DMS153 (cell line): Measurements from ENCODE around the gene FOXP1.

Experiments
- DNase-seq: peaks from one replicate; lab custom pipeline; 2025; lab: John Stamatoyannopoulos, UW

Gene FOXP1

GRCh38 chr3:70973558-70973957, 610.0 kb downstream of the FOXP1 start:
- DNase-seq = no peak

DNA sequence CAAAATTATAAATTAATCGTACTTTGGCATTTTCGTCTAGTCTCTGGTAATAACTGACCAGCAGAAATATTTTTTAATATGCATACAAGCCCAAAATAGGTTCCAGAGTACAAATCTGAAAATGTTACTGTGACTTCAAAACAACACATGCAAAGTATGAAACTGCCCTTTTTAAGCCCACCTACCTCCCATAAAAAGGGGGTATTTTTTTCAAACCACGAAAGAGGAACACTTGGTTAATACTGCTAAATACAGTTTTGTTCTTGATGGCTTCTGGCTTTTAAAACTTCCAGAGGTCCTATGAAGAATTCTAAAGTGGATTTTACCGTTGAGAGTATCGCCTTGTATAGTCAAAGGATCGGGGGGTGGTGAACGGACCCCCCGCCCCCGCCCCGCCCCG, 610.7 kb downstream of the FOXP1 start:
- no peak for DNase-seq

- DNase-seq = no peak
These were observed 612.6 kb downstream of the FOXP1 start for GRCh38 chr3:70970952-70971351.

- no peak for DNase-seq
These were observed 613.4 kb downstream of the FOXP1 start for GRCh38 chr3:70970171-70970570.

- no peak for DNase-seq
These were observed 619.9 kb downstream of the FOXP1 start for GRCh38 chr3:70963431-70964275.

- no peak for DNase-seq
These were observed 623.8 kb downstream of the FOXP1 start for GRCh38 chr3:70959506-70960291.

- no peak for DNase-seq
These were observed 631.3 kb downstream of the FOXP1 start for GRCh38 chr3:70952033-70952747.

DNA sequence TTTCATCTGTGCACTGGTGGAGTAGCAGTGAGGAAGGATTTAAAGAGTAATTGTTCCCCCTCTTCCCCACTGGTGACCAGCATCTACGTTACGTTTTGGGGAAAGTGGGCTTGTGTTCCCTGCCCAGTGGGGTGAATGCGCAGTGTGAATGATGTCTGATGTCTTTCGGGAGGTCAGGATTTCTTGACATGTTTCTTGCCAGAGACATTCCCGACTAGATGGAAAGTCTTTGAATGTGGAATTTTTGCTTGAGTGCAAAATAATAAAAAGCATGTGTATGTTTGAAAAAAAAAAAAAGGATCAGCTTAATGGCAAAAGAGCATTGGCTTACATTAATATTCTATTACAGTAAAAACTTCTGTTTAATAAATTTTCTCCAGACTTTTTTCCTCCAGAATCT, 632.2 kb downstream of the FOXP1 start:
- no peak for DNase-seq

DNA sequence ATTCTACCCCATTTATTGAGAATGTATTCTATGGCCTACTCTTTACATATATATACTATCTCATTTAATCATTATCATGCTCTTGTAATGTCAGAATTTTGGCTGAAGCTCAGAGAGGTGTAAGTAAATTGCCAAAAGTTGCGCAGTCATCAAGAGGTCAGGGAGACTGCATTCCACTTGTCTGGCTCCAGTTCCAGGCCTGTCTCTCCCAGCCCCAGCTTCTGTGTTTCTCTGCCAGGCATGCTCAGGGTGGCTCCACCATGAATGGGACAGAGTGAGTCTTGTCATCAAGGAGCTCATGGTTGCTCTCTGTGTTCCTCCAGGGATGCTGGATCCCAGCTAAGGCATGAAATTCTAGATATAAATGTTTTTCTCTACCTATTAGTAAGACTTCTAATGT, 635.9 kb downstream of the FOXP1 start:
- no peak for DNase-seq

GRCh38 chr3:70943886-70944285, 639.6 kb downstream of the FOXP1 start:
- DNase-seq = no peak

GRCh38 chr3:70933105-70933810, 650.3 kb downstream of the FOXP1 start:
- no peak for DNase-seq

GRCh38 chr3:70930066-70930465, 653.5 kb downstream of the FOXP1 start:
- DNase-seq = no peak

- no peak for DNase-seq
These were observed 656.3 kb downstream of the FOXP1 start for GRCh38 chr3:70927239-70927638.

DNA sequence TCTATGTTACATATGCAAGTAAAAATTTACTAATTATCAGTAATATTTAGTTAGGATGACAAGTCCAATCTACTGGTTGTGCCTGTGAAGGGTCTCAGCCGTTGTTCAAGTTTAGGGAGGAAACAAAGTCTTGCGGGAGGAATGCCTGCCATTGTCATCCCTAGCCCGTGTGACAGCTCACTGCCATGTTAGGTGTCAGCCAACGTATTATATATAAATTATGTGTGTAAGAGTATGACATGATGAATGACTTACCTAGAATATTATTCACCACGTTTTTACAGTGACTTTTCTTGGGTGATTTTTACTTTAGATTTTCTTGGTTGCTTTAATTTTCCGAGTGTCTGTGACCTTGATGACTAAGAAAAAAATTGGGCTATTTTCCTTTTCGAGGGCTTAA, 656.7 kb downstream of the FOXP1 start:
- no peak for DNase-seq

DNA sequence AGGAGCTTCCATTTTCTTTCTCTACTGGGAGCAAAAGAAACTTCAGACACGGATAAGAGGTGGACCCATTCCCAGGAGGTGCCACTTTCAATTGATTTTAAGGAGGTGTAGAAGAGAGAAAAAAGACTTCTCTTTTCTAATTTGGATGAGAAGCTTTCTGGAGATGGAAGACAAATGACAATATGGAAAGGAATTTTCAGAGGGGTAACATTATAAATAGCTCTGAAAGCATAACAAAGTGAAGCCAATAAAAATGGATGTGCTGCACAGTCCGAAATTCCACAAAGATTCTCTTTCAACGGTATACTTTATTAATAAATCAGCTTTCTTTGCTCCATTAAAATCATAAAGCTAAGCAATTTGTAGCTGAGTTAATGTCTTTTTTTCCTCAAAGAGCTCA, 663.9 kb downstream of the FOXP1 start:
- no peak for DNase-seq

GRCh38 chr3:70919091-70919490, 664.4 kb downstream of the FOXP1 start:
- no peak for DNase-seq

- DNase-seq = no peak
These were observed 667.0 kb downstream of the FOXP1 start for GRCh38 chr3:70916375-70917055.

GRCh38 chr3:70914862-70915261, 668.7 kb downstream of the FOXP1 start:
- DNase-seq = no peak

DNA sequence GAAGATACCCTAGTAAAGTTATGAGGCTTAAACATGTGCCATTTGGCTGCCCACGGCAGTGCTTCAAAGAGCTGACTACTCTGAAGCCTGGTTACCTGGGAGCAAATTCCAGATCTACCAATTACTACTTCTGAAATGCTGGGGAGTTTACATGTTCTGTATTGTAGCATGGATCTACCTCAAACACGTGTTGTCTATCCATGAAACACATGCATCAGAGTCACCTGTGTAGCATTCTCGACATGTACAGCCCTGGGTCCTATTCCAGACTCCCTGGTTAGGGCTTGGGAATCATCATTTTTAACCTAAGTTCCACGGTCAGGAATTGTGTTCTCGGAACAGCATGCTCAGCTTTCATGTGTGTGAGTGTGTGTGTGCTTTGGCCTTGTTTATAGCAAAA, 671.8 kb downstream of the FOXP1 start:
- DNase-seq = no peak

DNA sequence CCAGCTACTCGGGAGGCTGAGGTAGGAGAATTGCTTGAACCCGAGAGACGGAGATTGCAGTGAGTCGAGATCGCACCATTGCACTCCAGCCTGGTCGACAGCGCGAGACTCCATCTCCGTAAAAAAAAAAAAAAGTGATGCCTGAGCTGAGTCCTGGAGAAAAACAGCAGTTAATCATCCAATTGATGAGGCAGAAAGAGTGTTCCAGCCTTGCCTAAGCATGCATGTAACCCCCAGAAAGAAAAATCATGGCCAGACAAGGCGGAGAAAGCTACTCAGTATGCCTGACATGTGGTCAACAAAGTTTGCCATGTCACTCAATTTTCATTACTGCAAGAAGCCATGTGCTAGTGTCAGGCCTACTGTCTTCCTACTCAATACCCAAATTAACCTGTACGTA, 678.0 kb downstream of the FOXP1 start:
- no peak for DNase-seq
